Endothelial cell (in vitro differentiated cells): ENCODE results near the gene NR2E1. TPM values are rescaled to one million over a fixed set of nuclear protein-coding genes. Genes with fewer than 3 reads are reported as not detected.

Experiments
- DNase-seq: peaks from one replicate; pipeline ENCODE4 v3.0.0; 2021; ENCODE audit warnings: low spot score
- H3K27ac Mint-ChIP-seq: one replicate; pipeline ENCODE4 v1.8.0; 2021; ENCODE audit warnings: mixed read lengths, inconsistent platforms; ENCODE audit not compliant: unreplicated experiment
- H3K27me3 Mint-ChIP-seq: one replicate; pipeline ENCODE4 v1.8.0; 2021; ENCODE audit warnings: mild to moderate bottlenecking, moderate library complexity, mixed read lengths, inconsistent platforms; ENCODE audit not compliant: unreplicated experiment
- H3K36me3 Mint-ChIP-seq: one replicate; pipeline ENCODE4 v1.8.0; 2021; ENCODE audit warnings: mild to moderate bottlenecking, low read depth, mixed read lengths, inconsistent platforms; ENCODE audit not compliant: unreplicated experiment
- H3K4me1 Mint-ChIP-seq: one replicate; pipeline ENCODE4 v1.8.0; 2021; ENCODE audit warnings: mild to moderate bottlenecking, mixed read lengths, inconsistent platforms; ENCODE audit not compliant: unreplicated experiment
- H3K4me3 Mint-ChIP-seq: one replicate; pipeline ENCODE4 v1.8.0; 2021; ENCODE audit warnings: mild to moderate bottlenecking, mixed read lengths, inconsistent platforms; ENCODE audit not compliant: unreplicated experiment
- H3K9me3 Mint-ChIP-seq: one replicate; pipeline ENCODE4 v1.8.0; 2021; ENCODE audit warnings: mixed read lengths, inconsistent platforms; ENCODE audit not compliant: unreplicated experiment
- total RNA-seq: library from RNA; stranded (reverse); fragmentation: NEBNext Ultra II Directional; extraction: Animal tissue kit (Norgen Biotek cat#: 25700); gene quantifications from one replicate; pipeline ENCODE4 v1.2.1, GENCODE V29; 2021; ENCODE audit not compliant: unreplicated experiment
- TF ChIP-seq, protein P1 (sequence below): fragments of 200-600 bp; sonication (generic); IDR thresholded peaks from one replicate; pipeline ENCODE4 v1.5.0; 2021; ENCODE audit warnings: antibody characterized with exemption; ENCODE audit not compliant: unreplicated experiment

Gene NR2E1
- total RNA-seq, 1 donor from 2014 or later: not detected

- H3K9me3 Mint-ChIP-seq: no peaks in the 10 kb centered on the region
- TF ChIP-seq, protein P1, sequence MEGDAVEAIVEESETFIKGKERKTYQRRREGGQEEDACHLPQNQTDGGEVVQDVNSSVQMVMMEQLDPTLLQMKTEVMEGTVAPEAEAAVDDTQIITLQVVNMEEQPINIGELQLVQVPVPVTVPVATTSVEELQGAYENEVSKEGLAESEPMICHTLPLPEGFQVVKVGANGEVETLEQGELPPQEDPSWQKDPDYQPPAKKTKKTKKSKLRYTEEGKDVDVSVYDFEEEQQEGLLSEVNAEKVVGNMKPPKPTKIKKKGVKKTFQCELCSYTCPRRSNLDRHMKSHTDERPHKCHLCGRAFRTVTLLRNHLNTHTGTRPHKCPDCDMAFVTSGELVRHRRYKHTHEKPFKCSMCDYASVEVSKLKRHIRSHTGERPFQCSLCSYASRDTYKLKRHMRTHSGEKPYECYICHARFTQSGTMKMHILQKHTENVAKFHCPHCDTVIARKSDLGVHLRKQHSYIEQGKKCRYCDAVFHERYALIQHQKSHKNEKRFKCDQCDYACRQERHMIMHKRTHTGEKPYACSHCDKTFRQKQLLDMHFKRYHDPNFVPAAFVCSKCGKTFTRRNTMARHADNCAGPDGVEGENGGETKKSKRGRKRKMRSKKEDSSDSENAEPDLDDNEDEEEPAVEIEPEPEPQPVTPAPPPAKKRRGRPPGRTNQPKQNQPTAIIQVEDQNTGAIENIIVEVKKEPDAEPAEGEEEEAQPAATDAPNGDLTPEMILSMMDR: no peak
- no peaks in the 10 kb centered on the region for H3K36me3 Mint-ChIP-seq
- H3K27me3 Mint-ChIP-seq: no peaks in the 10 kb centered on the region
- no peak overlapping the region for H3K27ac Mint-ChIP-seq
- no peak overlapping the region for H3K4me3 Mint-ChIP-seq
- H3K4me1 Mint-ChIP-seq: no peaks in the 10 kb centered on the region
- DNase-seq: no peak
Measured at GRCh38 chr6:108186226-108186625, 20.4 kb downstream of the NR2E1 start.

DNA sequence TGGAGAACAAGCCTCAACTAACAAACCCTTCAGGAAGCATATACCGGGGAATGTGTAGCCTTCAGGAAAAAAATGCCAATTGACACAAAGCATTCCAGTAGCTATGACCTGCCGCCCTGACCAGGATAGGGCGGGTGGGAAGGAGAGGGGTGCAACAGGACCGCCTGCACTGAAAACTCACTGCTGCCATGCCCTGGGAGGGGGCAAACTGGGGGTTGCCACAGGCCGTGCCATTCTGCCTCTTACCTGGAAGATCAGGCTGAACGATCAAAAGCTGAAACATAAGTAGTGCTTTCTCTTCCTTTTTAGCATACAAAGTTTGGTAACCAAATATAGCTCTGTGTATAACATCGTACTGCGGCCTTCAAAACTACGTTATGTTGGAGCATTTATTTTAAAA, 21.7 kb downstream of the NR2E1 start:
- Mint-ChIP-seq H3K4me3 (no peak overlapping the region), H3K4me1 (no peaks in the 10 kb centered on the region), H3K27ac (no peak overlapping the region), H3K36me3 (no peaks in the 10 kb centered on the region), H3K9me3 (no peaks in the 10 kb centered on the region), H3K27me3 (no peaks in the 10 kb centered on the region)
- TF ChIP-seq, protein P1: no peak
- no peak for DNase-seq

DNA sequence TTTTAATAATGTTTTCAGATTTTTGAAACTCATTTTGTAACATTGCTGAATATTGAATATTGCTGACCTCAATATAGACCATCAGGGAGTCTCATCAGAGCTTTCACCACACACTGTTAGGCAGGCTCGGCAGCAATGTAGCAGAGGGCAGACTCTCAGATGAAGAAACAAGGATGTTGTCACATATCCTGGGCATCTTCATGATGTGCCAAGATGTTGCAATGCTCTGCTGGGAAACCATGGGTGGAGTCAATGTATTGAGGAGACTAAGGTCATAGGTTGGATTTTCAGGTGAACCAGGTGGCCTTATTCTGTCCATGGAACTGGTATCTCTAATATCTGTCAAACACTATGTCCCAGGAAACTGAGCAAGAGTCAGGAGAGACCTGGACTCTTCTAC, 27.3 kb downstream of the NR2E1 start:
- no peaks in the 10 kb centered on the region for H3K4me1 Mint-ChIP-seq
- TF ChIP-seq, protein P1: no peak
- no peak overlapping the region for H3K27ac Mint-ChIP-seq
- no peak overlapping the region for H3K4me3 Mint-ChIP-seq
- H3K36me3 Mint-ChIP-seq: no peaks in the 10 kb centered on the region
- H3K9me3 Mint-ChIP-seq: no peaks in the 10 kb centered on the region
- no peaks in the 10 kb centered on the region for H3K27me3 Mint-ChIP-seq
- DNase-seq: no peak

DNA sequence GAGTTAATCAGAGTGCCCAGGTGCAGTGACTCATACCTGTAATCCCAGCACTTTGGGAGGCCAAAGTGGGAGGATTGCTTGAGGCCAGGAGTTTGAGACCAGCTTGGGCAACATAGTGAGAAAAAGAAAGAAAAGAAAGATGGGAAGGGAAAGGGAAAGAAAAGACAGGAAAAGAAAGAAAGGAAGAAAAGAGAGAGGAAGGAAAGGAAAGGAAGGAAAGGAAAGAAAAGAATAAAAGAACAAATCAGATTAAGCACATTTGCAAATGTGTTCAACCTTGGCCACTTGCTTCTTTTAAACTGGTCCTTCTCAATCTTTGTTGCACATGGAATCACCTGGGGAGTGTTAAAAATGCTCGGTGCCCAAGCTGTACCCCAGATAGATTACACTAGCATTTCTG, 28.0 kb downstream of the NR2E1 start:
- Mint-ChIP-seq H3K4me1 (no peaks in the 10 kb centered on the region), H3K4me3 (no peak overlapping the region), H3K9me3 (no peaks in the 10 kb centered on the region), H3K27ac (no peak overlapping the region), H3K27me3 (no peaks in the 10 kb centered on the region), H3K36me3 (no peaks in the 10 kb centered on the region)
- TF ChIP-seq, protein P1: no peak
- no peak for DNase-seq

- no peak for DNase-seq
- Mint-ChIP-seq H3K4me1 (no peaks in the 10 kb centered on the region), H3K4me3 (no peak overlapping the region), H3K27me3 (no peaks in the 10 kb centered on the region), H3K9me3 (no peaks in the 10 kb centered on the region), H3K36me3 (no peaks in the 10 kb centered on the region), H3K27ac (no peak overlapping the region)
- TF ChIP-seq, protein P1: no peak
Measured at GRCh38 chr6:108194503-108194902, 28.7 kb downstream of the NR2E1 start.
